ENCODE data around the gene IL12A.

The IL12A gene

DNA sequence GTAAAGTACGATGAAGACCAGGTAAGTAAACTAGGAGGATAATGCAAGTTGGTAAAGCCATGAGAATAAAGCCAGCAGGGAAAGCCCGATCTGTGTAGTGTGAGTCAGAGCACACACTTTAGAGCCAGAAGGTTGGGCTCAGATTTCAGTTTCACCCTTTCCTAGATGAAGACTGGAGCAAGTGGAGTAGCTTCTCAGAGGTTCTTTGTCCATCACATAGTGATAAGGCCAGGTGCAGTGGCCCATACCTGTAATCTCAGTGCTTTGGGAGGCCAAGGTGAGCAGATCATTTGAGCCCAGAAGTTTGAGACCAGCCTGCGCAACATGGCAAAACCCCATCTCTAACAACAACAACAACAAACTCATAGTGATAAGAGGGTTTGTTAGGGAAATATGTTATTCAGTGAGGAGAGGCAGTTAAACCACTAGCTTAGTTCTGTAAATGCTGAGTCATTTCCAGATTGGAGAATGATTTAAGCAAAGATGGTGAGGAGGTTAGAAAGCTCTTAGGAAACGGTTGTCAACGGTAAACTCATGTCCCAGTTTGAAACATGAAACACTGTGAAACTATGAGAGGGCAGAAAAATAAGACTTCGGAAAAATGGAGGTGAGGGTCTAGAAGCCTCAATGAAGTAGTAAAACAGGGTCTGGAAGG, 39.0 kb downstream of the IL12A start:
- peak; percentile 58 for DNase-seq (ENCODE audit: low read depth)
- TF ChIP-seq, protein P1, sequence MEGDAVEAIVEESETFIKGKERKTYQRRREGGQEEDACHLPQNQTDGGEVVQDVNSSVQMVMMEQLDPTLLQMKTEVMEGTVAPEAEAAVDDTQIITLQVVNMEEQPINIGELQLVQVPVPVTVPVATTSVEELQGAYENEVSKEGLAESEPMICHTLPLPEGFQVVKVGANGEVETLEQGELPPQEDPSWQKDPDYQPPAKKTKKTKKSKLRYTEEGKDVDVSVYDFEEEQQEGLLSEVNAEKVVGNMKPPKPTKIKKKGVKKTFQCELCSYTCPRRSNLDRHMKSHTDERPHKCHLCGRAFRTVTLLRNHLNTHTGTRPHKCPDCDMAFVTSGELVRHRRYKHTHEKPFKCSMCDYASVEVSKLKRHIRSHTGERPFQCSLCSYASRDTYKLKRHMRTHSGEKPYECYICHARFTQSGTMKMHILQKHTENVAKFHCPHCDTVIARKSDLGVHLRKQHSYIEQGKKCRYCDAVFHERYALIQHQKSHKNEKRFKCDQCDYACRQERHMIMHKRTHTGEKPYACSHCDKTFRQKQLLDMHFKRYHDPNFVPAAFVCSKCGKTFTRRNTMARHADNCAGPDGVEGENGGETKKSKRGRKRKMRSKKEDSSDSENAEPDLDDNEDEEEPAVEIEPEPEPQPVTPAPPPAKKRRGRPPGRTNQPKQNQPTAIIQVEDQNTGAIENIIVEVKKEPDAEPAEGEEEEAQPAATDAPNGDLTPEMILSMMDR (conservative IDR thresholded peaks at IDR 0.05; ENCODE audit: low read length) = no peak
- no peak overlapping the region for H3K4me3 ChIP-seq (ENCODE audit: low read length)

DNA sequence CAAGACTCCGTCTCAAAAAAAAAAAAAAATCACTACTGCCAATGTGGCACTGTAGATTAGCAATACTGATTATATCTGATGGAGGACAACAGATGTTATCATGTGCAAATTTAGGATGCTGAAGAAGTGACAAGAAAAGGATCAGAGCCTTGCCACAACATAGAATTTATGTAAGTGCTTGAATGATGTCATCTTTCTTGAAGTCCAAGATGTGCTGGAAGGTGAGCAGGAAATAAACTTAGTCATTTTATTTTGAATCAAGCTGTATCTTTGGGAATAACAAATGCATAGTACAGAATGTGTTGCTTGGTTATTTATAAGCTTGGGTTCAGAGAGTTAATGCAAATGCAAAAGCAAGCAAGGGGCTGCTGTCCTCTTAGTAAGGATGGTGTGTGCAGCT, 47.1 kb downstream of the IL12A start:
- TF ChIP-seq, protein P1 (conservative IDR thresholded peaks at IDR 0.05; ENCODE audit: low read length) = no peak
- DNase-seq (ENCODE audit: low read depth) = no peak
- no peak overlapping the region for H3K4me3 ChIP-seq (ENCODE audit: low read length)

DNA sequence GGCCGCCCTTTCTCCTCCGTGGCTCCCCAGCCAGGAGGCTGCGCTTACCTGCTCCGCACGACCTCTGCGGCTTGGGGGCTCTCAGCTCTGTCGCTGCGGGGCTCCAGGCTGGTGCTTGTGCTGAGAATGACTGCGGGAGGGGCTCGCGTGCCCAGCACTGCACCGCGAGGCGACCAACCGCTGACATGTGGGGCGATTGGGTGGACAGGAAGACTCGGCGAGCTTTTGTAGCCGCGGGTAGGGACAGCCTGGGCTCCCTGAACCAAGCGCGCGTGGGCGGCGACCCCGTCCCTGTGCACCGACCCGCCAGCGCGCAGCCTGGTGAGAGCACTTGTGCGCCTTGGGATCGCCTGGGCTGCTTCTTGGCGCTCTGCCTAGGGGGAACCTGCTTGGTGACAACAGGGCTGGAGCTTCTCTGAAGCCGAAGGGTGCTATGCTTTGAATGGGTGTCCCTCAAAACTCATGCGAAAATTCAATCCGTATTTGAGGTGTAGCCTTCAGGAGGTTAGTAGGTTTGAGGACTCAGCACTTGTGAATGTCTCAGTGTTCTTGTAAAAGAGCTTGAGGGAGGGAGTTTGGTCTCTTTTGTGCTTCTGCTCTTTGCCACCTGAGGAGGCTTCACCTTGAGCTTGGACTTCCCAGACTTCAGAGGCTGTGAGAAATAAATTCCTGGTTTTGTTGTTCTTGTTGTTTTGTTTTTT, 50.4 kb downstream of the IL12A start:
- H3K4me3 ChIP-seq (ENCODE audit: low read length) = peak overlapping the region; percentile 39

DNA sequence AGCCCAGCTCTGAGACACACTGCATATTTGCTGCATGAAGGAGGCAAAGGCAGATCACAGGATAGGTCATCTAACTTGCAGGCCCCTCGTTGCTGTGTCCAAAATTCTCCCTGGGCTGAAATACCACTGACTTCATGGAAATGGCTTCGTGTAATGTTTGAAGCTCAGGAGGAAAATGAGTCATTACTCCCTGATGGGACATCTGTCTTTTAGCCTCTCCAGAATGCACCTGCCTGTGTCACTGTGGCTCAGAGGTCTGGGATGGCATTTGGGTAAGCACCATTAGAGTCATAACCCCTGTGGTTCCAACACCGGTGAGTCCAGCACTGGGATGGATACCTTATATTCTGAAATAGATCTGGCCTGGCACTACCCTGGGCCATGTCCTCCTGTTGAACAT, 51.5 kb downstream of the IL12A start:
- no peak overlapping the region for H3K4me3 ChIP-seq (ENCODE audit: low read length)
- TF ChIP-seq, protein P1 (conservative IDR thresholded peaks at IDR 0.05; ENCODE audit: low read length) = no peak
- DNase-seq (ENCODE audit: low read depth) = no peak

More for the DNA sequence above, 50.4 kb downstream of the IL12A start:
- TF ChIP-seq, protein P1 (conservative IDR thresholded peaks at IDR 0.05; ENCODE audit: low read length) = no peak
- no peak for DNase-seq (ENCODE audit: low read depth)

DNA sequence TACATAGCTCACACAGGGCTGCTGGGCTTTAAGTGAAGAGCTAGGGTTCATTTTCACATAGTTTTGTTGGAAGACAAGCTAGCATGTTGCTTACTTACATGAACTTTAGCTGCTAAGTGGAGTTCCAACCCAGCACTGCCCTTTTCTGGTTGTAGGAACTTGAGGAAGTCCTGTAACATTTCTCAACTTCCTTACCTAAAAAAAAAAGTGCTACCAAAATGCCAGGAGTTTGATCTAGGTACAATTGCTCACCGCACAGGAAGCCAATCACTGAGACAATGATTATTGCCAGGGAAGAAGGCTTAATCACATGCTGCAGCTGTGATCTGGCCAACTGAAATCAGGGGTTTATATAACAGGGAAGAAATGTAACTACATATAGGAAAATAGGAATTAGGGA, 52.8 kb downstream of the IL12A start:
- H3K4me3 ChIP-seq (ENCODE audit: low read length) = no peak overlapping the region
- no peak for DNase-seq (ENCODE audit: low read depth)
- TF ChIP-seq, protein P1 (conservative IDR thresholded peaks at IDR 0.05; ENCODE audit: low read length) = no peak

DNA sequence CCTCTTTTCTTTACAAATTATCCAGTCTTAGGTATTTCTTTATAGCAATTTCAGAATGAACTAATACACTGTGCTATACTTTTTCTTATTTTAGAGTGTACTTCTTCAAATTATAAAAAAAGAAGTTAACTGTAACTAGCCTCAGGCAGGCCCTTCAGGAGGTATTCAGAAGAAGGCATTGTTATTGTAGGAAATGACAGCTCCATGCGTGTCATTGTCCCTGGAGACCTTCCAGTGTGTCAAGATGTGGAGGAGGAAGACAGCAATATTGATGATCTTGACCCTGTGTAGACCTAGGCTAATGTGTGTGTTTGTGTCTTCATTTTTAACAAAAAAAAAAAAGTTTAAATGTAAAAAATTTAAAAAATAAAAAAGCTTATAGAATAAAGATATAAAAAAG, 55.5 kb downstream of the IL12A start:
- DNase-seq (ENCODE audit: low read depth) = no peak
- no peak overlapping the region for H3K4me3 ChIP-seq (ENCODE audit: low read length)
- TF ChIP-seq, protein P1 (conservative IDR thresholded peaks at IDR 0.05; ENCODE audit: low read length) = no peak

Data from AG10803 (cell line).